ENCODE measurements around the gene SLC52A3.
A peak's percentile ranks its signal among the peaks of the same experiment; 100 is the strongest.

Gene SLC52A3

GRCh38 chr20:796921-797320 lies 28.6 kb upstream of the SLC52A3 start:
- peak; percentile 13 for DNase-seq (ENCODE audit: low read depth)
- no peak for TF ChIP-seq CTCF (IDR thresholded peaks at IDR 0.05; ENCODE audit: control insufficient read depth, extremely low read depth, insufficient read depth)
- no peak overlapping the region for H3K4me3 ChIP-seq (ENCODE audit: low read depth, low read length)

GRCh38 chr20:792248-792647 lies 23.9 kb upstream of the SLC52A3 start:
- no peak for TF ChIP-seq CTCF (IDR thresholded peaks at IDR 0.05; ENCODE audit: control insufficient read depth, extremely low read depth, insufficient read depth)
- no peak overlapping the region for H3K4me3 ChIP-seq (ENCODE audit: low read depth, low read length)
- no peak for DNase-seq (ENCODE audit: low read depth)

- no peak for DNase-seq (ENCODE audit: low read depth)
- no peak overlapping the region for H3K4me3 ChIP-seq (ENCODE audit: low read depth, low read length)
- TF ChIP-seq CTCF (IDR thresholded peaks at IDR 0.05; ENCODE audit: control insufficient read depth, extremely low read depth, insufficient read depth), result no peak
Measured at GRCh38 chr20:791056-791455, 22.8 kb upstream of the SLC52A3 start.

- no peak for DNase-seq (ENCODE audit: low read depth)
- no peak for TF ChIP-seq CTCF (IDR thresholded peaks at IDR 0.05; ENCODE audit: control insufficient read depth, extremely low read depth, insufficient read depth)
- no peak overlapping the region for H3K4me3 ChIP-seq (ENCODE audit: low read depth, low read length)
Measured at GRCh38 chr20:787825-788224, 19.5 kb upstream of the SLC52A3 start.

- TF ChIP-seq CTCF (IDR thresholded peaks at IDR 0.05; ENCODE audit: control insufficient read depth, extremely low read depth, insufficient read depth), result no peak
- H3K4me3 ChIP-seq (ENCODE audit: low read depth, low read length), result no peak overlapping the region
- no peak for DNase-seq (ENCODE audit: low read depth)
Measured at GRCh38 chr20:779771-780170, 11.5 kb upstream of the SLC52A3 start.

GRCh38 chr20:776165-776564 lies 7.9 kb upstream of the SLC52A3 start:
- no peak for TF ChIP-seq CTCF (IDR thresholded peaks at IDR 0.05; ENCODE audit: control insufficient read depth, extremely low read depth, insufficient read depth)
- H3K4me3 ChIP-seq (ENCODE audit: low read depth, low read length), result no peak overlapping the region
- no peak for DNase-seq (ENCODE audit: low read depth)

GRCh38 chr20:775679-776135 lies 7.4 kb upstream of the SLC52A3 start:
- DNase-seq (ENCODE audit: low read depth), result no peak
- TF ChIP-seq CTCF (IDR thresholded peaks at IDR 0.05; ENCODE audit: control insufficient read depth, extremely low read depth, insufficient read depth), result no peak
- no peak overlapping the region for H3K4me3 ChIP-seq (ENCODE audit: low read depth, low read length)
